Transverse colon (tissue), 4 donors: ENCODE measurements around the gene HSBP1L1.

Experiments
- EP300 ChIP-seq: sonication (generic); formaldehyde crosslinking; IDR thresholded peaks from one replicate; pipeline ENCODE4 v1.6.1; 2017; ENCODE audit warnings: antibody characterized with exemption, low read depth
- POLR2A ChIP-seq: fragments of 450-650 bp; IDR thresholded peaks from one replicate; pipeline ENCODE4 v1.6.1; 2016; ENCODE audit warnings: antibody characterized with exemption, mild to moderate bottlenecking, moderate library complexity
- POLR2AphosphoS5 ChIP-seq, 3 donors: sonication (generic); formaldehyde crosslinking; IDR thresholded peaks; one replicate each; pipeline ENCODE4 v1.6.1; 2016; ENCODE audit warnings: antibody characterized with exemption in 3 of 3
- TF ChIP-seq, protein P1 (sequence below), 5 experiments: fragments of 200-600 bp in 3 of 5; fragments of 450-650 bp in 2 of 5; sonication (generic) in 3 of 5; IDR thresholded peaks; 1 replicate in 2 of 5; 2 replicates in 3 of 5; pipeline ENCODE4 v1.5.1; 2016 to 2017; ENCODE audit warnings: antibody characterized with exemption in 5 of 5, inconsistent platforms in 3 of 5, mild to moderate bottlenecking in 2 of 5, moderate library complexity in 1 of 5

- TF ChIP-seq, protein P1, sequence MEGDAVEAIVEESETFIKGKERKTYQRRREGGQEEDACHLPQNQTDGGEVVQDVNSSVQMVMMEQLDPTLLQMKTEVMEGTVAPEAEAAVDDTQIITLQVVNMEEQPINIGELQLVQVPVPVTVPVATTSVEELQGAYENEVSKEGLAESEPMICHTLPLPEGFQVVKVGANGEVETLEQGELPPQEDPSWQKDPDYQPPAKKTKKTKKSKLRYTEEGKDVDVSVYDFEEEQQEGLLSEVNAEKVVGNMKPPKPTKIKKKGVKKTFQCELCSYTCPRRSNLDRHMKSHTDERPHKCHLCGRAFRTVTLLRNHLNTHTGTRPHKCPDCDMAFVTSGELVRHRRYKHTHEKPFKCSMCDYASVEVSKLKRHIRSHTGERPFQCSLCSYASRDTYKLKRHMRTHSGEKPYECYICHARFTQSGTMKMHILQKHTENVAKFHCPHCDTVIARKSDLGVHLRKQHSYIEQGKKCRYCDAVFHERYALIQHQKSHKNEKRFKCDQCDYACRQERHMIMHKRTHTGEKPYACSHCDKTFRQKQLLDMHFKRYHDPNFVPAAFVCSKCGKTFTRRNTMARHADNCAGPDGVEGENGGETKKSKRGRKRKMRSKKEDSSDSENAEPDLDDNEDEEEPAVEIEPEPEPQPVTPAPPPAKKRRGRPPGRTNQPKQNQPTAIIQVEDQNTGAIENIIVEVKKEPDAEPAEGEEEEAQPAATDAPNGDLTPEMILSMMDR (IDR thresholded peaks at IDR 0.05) = no peak
- TF ChIP-seq POLR2A (no peak), POLR2AphosphoS5 (IDR thresholded peaks at IDR 0.05) (no peak), EP300 (no peak)
Measured at GRCh38 chr18:79989195-79989497, 24.7 kb downstream of the HSBP1L1 start.
